Raji (cell line): ENCODE results near the gene SMTNL2.
A peak's percentile ranks its signal among the peaks of the same experiment; 100 is the strongest.

Source experiments
- POLR2A ChIP-seq: IDR thresholded peaks from 2 replicates; pipeline ENCODE4 v1.6.1; 2011; ENCODE audit warnings: low read depth, low read length, control low read depth; ENCODE audit not compliant: insufficient read depth

Gene SMTNL2

DNA sequence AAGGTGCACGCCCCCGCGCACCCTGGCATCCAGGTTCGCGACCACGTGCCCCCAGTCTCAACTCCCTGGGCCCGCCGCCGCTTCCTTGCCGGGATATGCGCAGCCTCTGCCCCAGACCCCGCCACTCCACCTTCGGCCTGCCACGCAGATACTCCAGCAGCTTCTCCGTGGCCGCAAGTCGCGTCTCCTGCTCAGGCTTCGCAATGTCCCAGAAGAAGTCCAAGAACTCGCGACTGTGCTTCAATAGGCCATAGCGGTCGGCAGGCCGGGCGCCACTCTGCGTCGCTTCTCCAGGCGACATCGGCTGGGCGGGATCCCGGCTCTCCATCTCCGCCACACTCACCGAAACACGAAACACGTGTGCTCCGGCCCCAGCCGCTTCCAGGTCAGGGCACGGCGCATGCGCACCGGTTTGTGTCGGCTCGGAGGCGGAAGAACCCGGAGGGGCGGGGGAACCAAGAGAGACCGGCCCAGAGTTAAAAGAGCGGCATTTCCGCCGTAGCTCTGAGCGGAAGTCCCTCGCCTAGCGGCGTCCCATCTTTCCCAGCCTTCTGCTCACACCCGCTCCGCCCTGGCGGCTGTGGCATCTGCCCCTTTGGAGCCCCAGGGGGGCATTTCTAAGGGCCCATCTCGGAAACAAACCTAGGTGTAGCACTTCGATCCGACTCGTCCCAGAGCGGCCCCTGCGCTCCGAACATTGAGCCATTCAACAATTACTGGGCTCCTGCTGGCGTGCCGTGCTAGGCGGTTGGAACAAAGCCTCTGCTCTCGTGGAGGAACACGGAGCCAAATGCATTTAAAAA, 29.1 kb upstream of the SMTNL2 start, which contains the start of gene MYBBP1A:
TSS of gene MYBBP1A (minus strand) at position 388 of the 803 bp plus-strand sequence. CDS start at position 328, 60 bp downstream.
- TF ChIP-seq POLR2A: peak; percentile 88

DNA sequence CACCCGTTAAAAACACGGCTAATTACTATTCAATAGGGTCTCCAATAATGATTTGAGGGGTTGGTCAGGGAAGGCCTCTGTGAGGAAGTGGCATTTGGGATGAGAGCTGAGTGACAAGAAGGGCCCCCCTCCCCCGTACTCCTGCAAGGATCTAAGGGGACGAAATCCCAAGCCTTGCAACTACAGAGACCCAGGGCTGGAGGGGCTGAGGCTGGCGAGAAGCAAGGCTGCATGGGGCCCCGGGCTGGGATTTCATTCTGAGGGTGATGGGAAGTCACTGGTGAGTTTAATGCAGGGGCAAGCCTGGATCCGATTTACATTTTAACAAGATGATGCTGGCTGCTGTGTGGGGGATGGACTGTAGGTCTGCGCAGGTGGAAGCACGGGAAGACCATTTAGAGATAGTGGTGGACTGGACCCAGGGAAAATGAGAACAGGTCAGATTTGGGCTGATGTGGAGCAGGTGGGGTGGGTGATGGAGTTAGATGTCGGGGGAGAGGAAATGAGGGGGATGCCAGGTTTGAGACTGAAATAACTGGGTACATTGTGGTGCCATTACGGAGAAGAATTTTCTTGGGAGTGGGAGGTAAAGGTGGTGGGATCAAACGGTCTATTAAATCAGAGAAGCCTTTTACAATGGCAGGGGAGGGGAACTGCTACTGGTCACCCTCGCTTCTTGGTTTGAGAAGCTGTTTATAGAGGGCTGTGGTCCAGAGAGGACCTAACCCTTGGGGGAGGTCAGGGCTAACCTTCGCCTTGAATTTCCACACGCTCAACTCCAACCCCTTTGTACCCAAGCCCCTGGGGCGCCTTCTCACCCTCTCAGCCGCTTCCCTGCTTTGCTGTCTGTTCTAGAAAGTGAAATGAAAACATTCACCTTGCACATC, 28.2 kb upstream of the SMTNL2 start:
- no peak for TF ChIP-seq POLR2A

DNA sequence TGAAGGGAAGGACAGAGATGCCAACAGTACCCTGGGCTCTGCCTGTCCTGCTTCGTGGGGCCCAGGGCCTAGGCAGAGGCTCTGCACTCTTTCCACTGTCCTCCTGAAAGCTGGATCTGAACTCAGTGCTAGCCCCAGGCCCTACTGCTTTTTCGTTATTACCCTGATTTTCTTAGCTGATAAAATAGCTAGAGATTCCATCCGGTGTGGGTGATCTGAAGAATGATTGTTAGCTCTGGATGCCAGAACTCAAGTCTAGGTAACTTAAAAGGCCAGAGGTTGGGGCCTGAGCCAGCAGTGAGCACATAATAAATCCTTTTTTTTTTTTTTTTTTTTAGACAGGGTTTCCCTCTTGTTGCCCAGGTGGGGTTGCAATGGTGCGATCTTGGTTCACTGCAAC, 27.3 kb upstream of the SMTNL2 start:
- TF ChIP-seq POLR2A: no peak

- no peak for TF ChIP-seq POLR2A
These were observed 26.5 kb upstream of the SMTNL2 start for GRCh38 chr17:4557626-4558346.

- no peak for TF ChIP-seq POLR2A
These were observed 25.9 kb upstream of the SMTNL2 start for GRCh38 chr17:4558347-4558971.

DNA sequence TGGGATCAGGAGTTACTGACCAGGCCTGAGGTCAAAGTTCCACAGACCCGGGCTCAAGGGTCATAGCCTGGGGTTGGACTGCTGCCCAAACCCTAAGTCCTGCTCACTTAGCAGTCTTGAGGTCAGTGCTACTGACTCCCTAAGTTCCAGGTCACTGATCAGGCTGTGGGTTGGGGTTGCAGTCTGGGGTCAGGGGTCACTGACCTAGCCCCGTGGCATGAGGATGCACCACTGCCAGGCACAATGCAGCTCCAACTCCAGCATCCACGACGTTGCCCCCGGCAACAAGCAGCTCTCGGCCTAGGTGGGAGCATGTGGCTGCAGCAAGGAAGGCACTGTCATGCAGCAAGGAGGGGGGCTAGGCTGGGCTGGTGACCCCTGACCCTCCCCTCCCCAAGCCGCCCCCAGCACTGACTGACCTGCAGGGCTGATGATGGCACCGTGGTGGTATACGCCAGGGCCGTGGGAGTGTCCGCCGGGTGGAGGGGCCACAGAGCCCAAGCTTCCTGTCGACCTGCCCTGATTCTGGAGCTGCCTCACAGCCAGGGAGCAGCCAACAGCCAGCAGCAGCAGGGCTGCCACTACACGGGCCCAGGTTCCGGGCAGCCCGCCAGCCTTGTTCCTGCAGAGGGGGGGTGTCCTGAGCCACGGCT, 25.1 kb upstream of the SMTNL2 start:
- no peak for TF ChIP-seq POLR2A

DNA sequence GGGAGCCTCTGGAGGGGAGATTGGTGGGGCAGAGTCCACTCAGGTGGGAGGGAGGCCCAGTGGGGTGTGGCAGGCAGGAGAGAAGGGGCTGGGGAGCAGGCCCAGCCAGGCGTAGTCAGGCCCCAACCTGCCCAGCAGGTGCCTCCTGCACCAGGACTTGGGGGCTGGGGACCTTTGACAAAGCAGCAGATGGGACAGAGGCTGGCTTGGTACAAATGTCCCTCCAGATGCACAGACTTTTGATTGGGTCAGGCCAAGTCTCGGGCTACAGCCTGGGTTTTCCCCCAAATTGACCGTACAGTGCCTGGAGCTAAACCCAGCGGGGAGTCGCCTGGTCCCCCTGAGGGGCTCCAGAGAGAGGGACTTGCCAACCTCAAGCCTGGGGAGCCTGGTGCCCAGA, 24.4 kb upstream of the SMTNL2 start:
- no peak for TF ChIP-seq POLR2A

DNA sequence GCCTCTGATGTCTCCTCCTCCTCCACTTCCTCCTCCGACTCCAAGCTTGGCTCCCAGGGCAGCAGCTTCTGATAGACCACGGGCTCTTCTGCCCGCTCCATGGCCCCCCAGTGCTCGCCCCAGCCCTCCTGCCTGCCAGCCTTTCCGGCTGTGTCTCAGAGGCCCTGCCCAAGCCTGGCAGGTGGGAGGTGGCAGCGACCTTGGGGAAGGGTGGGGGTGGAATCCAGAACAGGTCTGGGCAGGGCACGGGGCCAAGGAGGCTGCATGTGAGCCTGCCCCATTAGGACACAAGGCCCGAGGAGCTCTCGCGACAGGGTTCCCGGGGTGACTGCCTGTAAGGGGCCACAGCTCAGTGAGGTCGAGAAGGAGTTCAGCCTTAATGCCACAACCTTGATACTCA, 23.9 kb upstream of the SMTNL2 start, which contains the start of gene GGT6:
TSS of gene GGT6 (minus strand) at position 157 of the 400 bp plus-strand sequence. CDS start at position 101, 56 bp downstream.
- no peak for TF ChIP-seq POLR2A

GRCh38 chr17:4560837-4561256, 23.5 kb upstream of the SMTNL2 start:
- no peak for TF ChIP-seq POLR2A

GRCh38 chr17:4562015-4562969, 22.0 kb upstream of the SMTNL2 start:
- TF ChIP-seq POLR2A: no peak

DNA sequence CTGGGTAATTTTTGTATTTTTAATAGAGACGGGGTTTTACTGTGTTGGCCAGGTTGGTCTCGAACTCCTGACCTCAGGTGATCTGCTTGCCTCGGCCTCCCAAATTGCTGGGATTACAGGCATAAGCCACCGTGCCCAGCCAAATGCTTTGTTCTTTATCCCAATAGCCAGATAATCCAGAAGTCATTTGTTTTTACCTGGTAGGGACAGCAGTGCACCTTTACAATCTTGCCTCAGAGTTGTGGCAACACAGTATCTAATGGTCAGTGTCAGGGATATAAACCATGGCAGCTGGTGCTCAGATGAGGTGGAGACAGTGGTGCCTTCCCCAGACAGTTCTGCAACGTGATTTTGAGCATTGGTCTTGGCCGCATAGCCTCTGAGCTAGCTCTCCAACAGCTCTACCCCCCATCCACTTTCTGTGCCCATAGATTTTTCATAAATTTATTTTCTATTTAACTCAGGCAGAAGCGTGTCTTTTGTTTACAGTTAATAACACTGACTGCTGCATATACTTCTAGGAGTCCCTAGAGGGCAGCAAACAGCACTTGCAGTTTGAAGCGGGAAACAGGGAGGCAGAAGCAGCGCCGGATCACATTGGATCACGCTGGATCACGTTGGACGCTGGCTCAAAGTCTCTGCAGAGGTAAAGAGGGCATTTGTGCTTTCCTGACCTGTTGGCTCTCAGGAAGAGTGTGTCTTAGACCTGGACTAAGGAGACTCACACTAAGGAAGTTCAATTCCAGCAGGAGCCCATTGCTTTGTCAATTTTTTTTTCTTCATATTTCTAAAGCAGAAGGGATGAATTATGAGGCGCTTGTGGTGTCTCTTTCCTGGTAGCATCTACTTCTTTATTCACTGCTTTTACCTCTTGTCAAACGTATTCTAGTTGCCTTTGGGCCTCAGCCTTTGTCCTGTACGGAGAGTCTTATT, 18.9 kb upstream of the SMTNL2 start:
- TF ChIP-seq POLR2A: no peak

DNA sequence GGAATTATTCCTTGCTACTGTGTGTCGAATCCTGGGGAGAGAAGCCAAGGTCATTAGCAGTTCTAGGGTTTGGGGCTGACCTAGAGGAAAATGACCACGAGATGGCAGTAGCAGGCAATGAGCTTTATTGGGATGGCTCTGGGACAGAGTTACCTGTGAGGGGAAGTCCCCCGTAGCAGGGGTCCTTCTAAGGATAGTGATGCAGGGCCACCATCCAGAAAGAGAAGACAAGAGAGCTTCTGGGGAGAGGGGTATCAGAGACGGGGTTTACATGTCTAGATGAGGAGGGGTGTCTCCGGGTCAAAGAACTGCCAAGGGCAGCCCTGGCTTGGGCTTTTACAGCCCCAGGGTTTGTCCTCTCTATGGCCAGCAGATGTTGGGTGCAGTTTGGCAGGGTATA, 17.5 kb upstream of the SMTNL2 start:
- no peak for TF ChIP-seq POLR2A
